ENCODE measurements around the gene HHEX. TPM values are rescaled to one million over a fixed set of nuclear protein-coding genes. Genes with fewer than 3 reads are reported as not detected.
"Not testable (repeated sequence)": the region's sequence is repeated elsewhere in the genome, so short reads cannot be mapped to it uniquely, and the experiment has no call there.

The HHEX gene
- total RNA-seq, 1 experiment from 2014 or later, result 0.19 TPM

- POLR2A ChIA-PET, result interaction anchor here (0.6 kb wide), 2 partner anchors 27 to 769 kb away, joined by 3 to 4 read pairs; no protein-coding TSS in a partner anchor
- no peak for TF ChIP-seq CTCF (IDR thresholded peaks at IDR 0.05; ENCODE audit: unreplicated experiment)
- no peaks in the 10 kb centered on the region for H3K9me3 Mint-ChIP-seq (ENCODE audit: unreplicated experiment)
- H3K4me1 Mint-ChIP-seq (ENCODE audit: insufficient read depth, unreplicated experiment), result no peaks in the 10 kb centered on the region
- BruUV-seq (replicated peaks), result no TSS peak
- intact Hi-C loops (cut with micrococcal nuclease), result no loop called here
- H3K4me3 Mint-ChIP-seq (ENCODE audit: unreplicated experiment), result no peak overlapping the region
- no peak overlapping the region for H3K27ac Mint-ChIP-seq (ENCODE audit: low read depth, unreplicated experiment)
- peaks cover 25% of the 10 kb centered on the region for H3K27me3 Mint-ChIP-seq (ENCODE audit: insufficient read depth, unreplicated experiment)
- CTCF ChIA-PET, result no interaction called here
- DNase-seq (ENCODE audit: unreplicated experiment), result no peak
- no peaks in the 10 kb centered on the region for H3K36me3 Mint-ChIP-seq (ENCODE audit: insufficient read depth, unreplicated experiment)
Measured at GRCh38 chr10:92735938-92736337, 46.2 kb downstream of the HHEX start.

DNA sequence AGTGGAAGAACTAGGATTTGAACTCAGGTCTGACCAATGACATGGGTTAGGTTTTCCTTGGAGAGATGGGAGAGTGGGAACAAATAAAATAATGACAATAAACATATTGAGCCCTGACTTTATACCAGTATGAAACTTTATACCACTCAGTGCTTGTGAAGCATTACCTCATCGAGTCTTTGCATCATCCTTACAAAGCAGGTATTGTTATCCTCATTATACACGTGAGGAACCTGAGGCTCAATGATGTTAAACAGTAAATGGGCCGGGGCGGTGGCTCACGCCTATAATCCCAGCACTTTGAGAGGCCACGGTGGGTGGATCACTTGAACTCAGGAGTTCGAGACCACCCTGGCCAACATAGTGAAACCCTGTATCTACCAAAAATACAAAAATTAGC lies 47.7 kb downstream of the HHEX start:
- Mint-ChIP-seq H3K9me3 (ENCODE audit: unreplicated experiment) (no peaks in the 10 kb centered on the region), H3K4me3 (ENCODE audit: unreplicated experiment) (no peak overlapping the region), H3K4me1 (ENCODE audit: insufficient read depth, unreplicated experiment) (no peaks in the 10 kb centered on the region), H3K27ac (ENCODE audit: low read depth, unreplicated experiment) (no peak overlapping the region), H3K27me3 (ENCODE audit: insufficient read depth, unreplicated experiment) (peaks cover 23% of the 10 kb centered on the region), H3K36me3 (ENCODE audit: insufficient read depth, unreplicated experiment) (no peaks in the 10 kb centered on the region)
- intact Hi-C loops (cut with micrococcal nuclease), result no loop called here
- ChIA-PET POLR2A (no interaction called here), CTCF (no interaction called here)
- no peak for DNase-seq (ENCODE audit: unreplicated experiment)
- BruUV-seq (replicated peaks), result no TSS peak
- no peak for TF ChIP-seq CTCF (IDR thresholded peaks at IDR 0.05; ENCODE audit: unreplicated experiment)

DNA sequence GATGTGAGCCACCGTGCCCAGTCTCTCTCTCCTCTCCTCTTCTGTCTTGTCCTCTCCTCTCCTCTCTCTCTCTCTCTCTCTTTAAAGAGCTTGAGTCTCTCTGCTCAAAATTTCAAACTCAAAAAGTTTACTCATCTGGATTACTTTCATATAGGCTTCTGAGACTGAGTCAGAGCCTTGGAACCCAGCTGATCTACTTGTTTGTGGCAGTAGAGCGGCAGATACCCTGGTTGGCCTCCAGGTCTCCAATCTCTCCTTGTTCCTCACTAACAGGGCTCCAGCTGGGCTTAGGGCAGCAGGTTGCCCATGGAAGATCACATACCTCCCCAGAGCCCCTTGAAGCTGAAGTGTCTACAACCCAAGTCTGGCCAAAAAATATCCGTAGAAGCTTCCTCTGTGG lies 51.0 kb downstream of the HHEX start:
- Mint-ChIP-seq H3K27me3 (ENCODE audit: insufficient read depth, unreplicated experiment) (peaks cover 30% of the 10 kb centered on the region), H3K4me1 (ENCODE audit: insufficient read depth, unreplicated experiment) (no peaks in the 10 kb centered on the region), H3K4me3 (ENCODE audit: unreplicated experiment) (no peak overlapping the region), H3K36me3 (ENCODE audit: insufficient read depth, unreplicated experiment) (no peaks in the 10 kb centered on the region), H3K27ac (ENCODE audit: low read depth, unreplicated experiment) (no peak overlapping the region), H3K9me3 (ENCODE audit: unreplicated experiment) (no peaks in the 10 kb centered on the region)
- BruUV-seq (replicated peaks), result no TSS peak
- DNase-seq (ENCODE audit: unreplicated experiment), result no peak
- intact Hi-C loops (cut with micrococcal nuclease), result no loop called here
- TF ChIP-seq CTCF (IDR thresholded peaks at IDR 0.05; ENCODE audit: unreplicated experiment), result no peak
- ChIA-PET CTCF (interaction anchor here (1.5 kb wide), 1 partner anchor 69 kb away, joined by 3 read pairs; no protein-coding TSS in a partner anchor), POLR2A (interaction anchor here (0.6 kb wide), 1 partner anchor 25 kb away, joined by 3 read pairs; no protein-coding TSS in a partner anchor)

- DNase-seq (ENCODE audit: unreplicated experiment); POLR2A ChIA-PET; H3K9me3 Mint-ChIP-seq (ENCODE audit: unreplicated experiment); H3K27ac Mint-ChIP-seq (ENCODE audit: low read depth, unreplicated experiment); H3K4me3 Mint-ChIP-seq (ENCODE audit: unreplicated experiment); H3K4me1 Mint-ChIP-seq (ENCODE audit: insufficient read depth, unreplicated experiment); intact Hi-C loops (cut with micrococcal nuclease); BruUV-seq (replicated peaks); H3K36me3 Mint-ChIP-seq (ENCODE audit: insufficient read depth, unreplicated experiment): not testable (repeated sequence)
- peaks cover 30% of the 10 kb centered on the region for H3K27me3 Mint-ChIP-seq (ENCODE audit: insufficient read depth, unreplicated experiment)
- CTCF ChIA-PET, result interaction anchor here (0.7 kb wide), 1 partner anchor 126 kb away, joined by 3 read pairs; no protein-coding TSS in a partner anchor
Measured at GRCh38 chr10:92741741-92742140, 52.0 kb downstream of the HHEX start.
